Karpas-422 (cell line): ENCODE measurements around the gene CSN3. TPM values are rescaled to one million over a fixed set of nuclear protein-coding genes. Genes with fewer than 3 reads are reported as not detected.
"Not testable (repeated sequence)": the region's sequence is repeated elsewhere in the genome, so short reads cannot be mapped to it uniquely, and the experiment has no call there.

Source experiments
- DNase-seq: peaks from one replicate; pipeline ENCODE4 v3.0.0-alpha.2; 2015
- H2AFZ ChIP-seq: fragments of 200-600 bp; sonication (generic); 2 replicates; pipeline ENCODE4 v1.6.1; 2014; ENCODE audit warnings: antibody characterized with exemption, low read length, mixed read lengths
- H3K27ac ChIP-seq: fragments of 200-600 bp; sonication (generic); 2 replicates; pipeline ENCODE4 v1.5.1; 2014; ENCODE audit warnings: mild to moderate bottlenecking, low read length, moderate library complexity
- H3K27me3 ChIP-seq: fragments of 200-600 bp; sonication (generic); 2 replicates; pipeline ENCODE4 v1.6.1; 2014; ENCODE audit warnings: low read length, mixed read lengths
- H3K36me3 ChIP-seq: fragments of 200-600 bp; sonication (generic); 2 replicates; pipeline ENCODE4 v1.6.1; 2014; ENCODE audit warnings: low read length, mixed read lengths; ENCODE audit not compliant: insufficient read depth
- H3K4me1 ChIP-seq: fragments of 200-600 bp; sonication (generic); 2 replicates; pipeline ENCODE4 v1.6.1; 2014; ENCODE audit warnings: mild to moderate bottlenecking, low read length, mixed read lengths
- H3K4me2 ChIP-seq: fragments of 200-600 bp; sonication (generic); 2 replicates; pipeline ENCODE4 v1.6.1; 2014; ENCODE audit warnings: low read length, low read depth, mild to moderate bottlenecking; ENCODE audit not compliant: poor library complexity, severe bottlenecking
- H3K4me3 ChIP-seq: fragments of 200-600 bp; sonication (generic); 2 replicates; pipeline ENCODE4 v1.5.1; 2014; ENCODE audit warnings: mild to moderate bottlenecking, antibody characterized with exemption, low read length, mixed read lengths
- H3K79me2 ChIP-seq: fragments of 200-600 bp; sonication (generic); 2 replicates; pipeline ENCODE4 v1.6.1; 2014; ENCODE audit warnings: mild to moderate bottlenecking, low read length, mixed read lengths
- H3K9ac ChIP-seq: fragments of 200-600 bp; sonication (generic); 2 replicates; pipeline ENCODE4 v1.6.0; 2014; ENCODE audit warnings: low read length
- H3K9me2 ChIP-seq: fragments of 200-600 bp; sonication (generic), shearing (Covaris generic); replicated peaks from 2 replicates; pipeline ENCODE4 v1.6.0; 2014; ENCODE audit warnings: mild to moderate bottlenecking, low read length, moderate library complexity; ENCODE audit not compliant: insufficient read depth
- H3K9me3 ChIP-seq: fragments of 300-700, 200-600 bp; sonication (generic); 2 replicates; pipeline ENCODE4 v1.6.1; 2014; ENCODE audit warnings: low read length, mixed read lengths
- H4K20me1 ChIP-seq: fragments of 200-600 bp; sonication (generic); 2 replicates; pipeline ENCODE4 v1.6.1; 2014; ENCODE audit warnings: mild to moderate bottlenecking, antibody characterized with exemption, low read length, low read depth; ENCODE audit not compliant: insufficient read depth
- total RNA-seq: library from RNA; depleted of rRNA; stranded (reverse); fragments of >200 nt; shearing (Covaris generic); gene quantifications from 2 replicates; pipeline ENCODE4 v1.2.3, GENCODE V29; 2014; ENCODE audit warnings: low replicate concordance

Gene CSN3
- total RNA-seq, 1 experiment from 2014 or later = not detected

GRCh38 chr4:70221389-70221788 is 21.0 kb upstream of the CSN3 start:
- not testable (repeated sequence) for H3K4me2 ChIP-seq, H3K27me3 ChIP-seq, H3K9ac ChIP-seq, H2AFZ ChIP-seq, DNase-seq, H3K9me3 ChIP-seq, H3K9me2 ChIP-seq, H3K79me2 ChIP-seq, H3K4me3 ChIP-seq, H3K27ac ChIP-seq, H3K4me1 ChIP-seq, H3K36me3 ChIP-seq, H4K20me1 ChIP-seq

- not testable (repeated sequence) for H3K36me3 ChIP-seq, H3K27ac ChIP-seq, H3K9ac ChIP-seq, H3K79me2 ChIP-seq, DNase-seq, H3K9me3 ChIP-seq, H4K20me1 ChIP-seq, H3K27me3 ChIP-seq, H2AFZ ChIP-seq, H3K4me2 ChIP-seq, H3K4me1 ChIP-seq, H3K4me3 ChIP-seq, H3K9me2 ChIP-seq
Measured at GRCh38 chr4:70221818-70222217, 20.6 kb upstream of the CSN3 start.

- Histone ChIP-seq H2AFZ (no peak within 1 kb of the TSS), H4K20me1 (no peaks in the 10 kb centered on the region)
Measured at GRCh38 chr4:70225824-70226223, 16.6 kb upstream of the CSN3 start, which contains the start of gene FDCSP. Gene FDCSP (plus strand): TSS chr4:70226124. CDS start chr4:70231195, 5,071 bp downstream.

GRCh38 chr4:70236125-70236524 is 6.3 kb upstream of the CSN3 start:
- Histone ChIP-seq H3K27ac (no peak overlapping the region), H3K4me1 (no peaks in the 10 kb centered on the region), H2AFZ (no peak overlapping the region), H3K36me3 (no peaks in the 10 kb centered on the region), H3K27me3 (no peaks in the 10 kb centered on the region), H3K9ac (no peak overlapping the region), H3K79me2 (no peaks in the 10 kb centered on the region), H4K20me1 (no peaks in the 10 kb centered on the region), H3K9me3 (no peaks in the 10 kb centered on the region), H3K4me2 (no peak overlapping the region), H3K4me3 (no peak overlapping the region), H3K9me2 (no peaks in the 10 kb centered on the region)
- no peak for DNase-seq

More at GRCh38 chr4:70225824-70226223, 16.6 kb upstream of the CSN3 start, which contains the start of gene FDCSP:
- Histone ChIP-seq H3K27ac (no peak within 1 kb of the TSS), H3K4me2 (no peak within 1 kb of the TSS), H3K4me1 (no peaks in the 10 kb centered on the region), H3K9ac (no peak within 1 kb of the TSS), H3K9me2 (no peaks in the 10 kb centered on the region), H3K27me3 (no peaks in the 10 kb centered on the region), H3K4me3 (no peak within 1 kb of the TSS), H3K36me3 (no peaks in the 10 kb centered on the region), H3K79me2 (no peaks in the 10 kb centered on the region), H3K9me3 (no peaks in the 10 kb centered on the region)
- no peak for DNase-seq

- H3K79me2 ChIP-seq = no peaks in the 10 kb centered on the region
Measured at GRCh38 chr4:70239131-70239883, 3.1 kb upstream of the CSN3 start.

GRCh38 chr4:70239884-70240591 is 2.4 kb upstream of the CSN3 start:
- Histone ChIP-seq H3K9ac (no peak overlapping the region), H3K9me3 (no peaks in the 10 kb centered on the region), H3K4me3 (no peak overlapping the region), H4K20me1 (no peaks in the 10 kb centered on the region), H3K4me1 (no peaks in the 10 kb centered on the region), H3K27me3 (no peaks in the 10 kb centered on the region), H3K36me3 (no peaks in the 10 kb centered on the region), H2AFZ (no peak overlapping the region), H3K4me2 (no peak overlapping the region), H3K27ac (no peak overlapping the region), H3K79me2 (no peaks in the 10 kb centered on the region), H3K9me2 (no peaks in the 10 kb centered on the region)
- DNase-seq = no peak

More at GRCh38 chr4:70239131-70239883, 3.1 kb upstream of the CSN3 start:
- Histone ChIP-seq H3K9me2 (no peaks in the 10 kb centered on the region), H3K4me1 (no peaks in the 10 kb centered on the region), H2AFZ (no peak overlapping the region), H3K36me3 (no peaks in the 10 kb centered on the region), H3K4me2 (no peak overlapping the region), H3K9me3 (no peaks in the 10 kb centered on the region), H3K27ac (no peak overlapping the region), H3K4me3 (no peak overlapping the region), H3K27me3 (no peaks in the 10 kb centered on the region), H4K20me1 (no peaks in the 10 kb centered on the region), H3K9ac (no peak overlapping the region)
- DNase-seq = no peak

- Histone ChIP-seq H3K79me2 (no peaks in the 10 kb centered on the region), H3K4me3 (no peak overlapping the region), H3K9me2 (no peaks in the 10 kb centered on the region), H3K27ac (no peak overlapping the region), H3K9me3 (no peaks in the 10 kb centered on the region), H3K4me2 (no peak overlapping the region), H3K4me1 (no peaks in the 10 kb centered on the region), H2AFZ (no peak overlapping the region), H3K27me3 (no peaks in the 10 kb centered on the region), H4K20me1 (no peaks in the 10 kb centered on the region), H3K9ac (no peak overlapping the region), H3K36me3 (no peaks in the 10 kb centered on the region)
- no peak for DNase-seq
Measured at GRCh38 chr4:70243091-70243490, 694 bp downstream of the CSN3 start.

- no peak overlapping the region for H3K4me2 ChIP-seq
- H3K4me3 ChIP-seq = no peak overlapping the region
- H3K79me2 ChIP-seq = no peaks in the 10 kb centered on the region
- H3K9me2 ChIP-seq = no peaks in the 10 kb centered on the region
- H3K27ac ChIP-seq = no peak overlapping the region
- no peaks in the 10 kb centered on the region for H3K27me3 ChIP-seq
- no peaks in the 10 kb centered on the region for H3K9me3 ChIP-seq
- no peak overlapping the region for H2AFZ ChIP-seq
- DNase-seq = no peak
- H3K36me3 ChIP-seq = no peaks in the 10 kb centered on the region
- H3K4me1 ChIP-seq = no peaks in the 10 kb centered on the region
- H4K20me1 ChIP-seq = no peaks in the 10 kb centered on the region
- no peak overlapping the region for H3K9ac ChIP-seq
Measured at GRCh38 chr4:70251250-70251944, 9.0 kb downstream of the CSN3 start.
